Right renal pelvis (tissue), 4 donors: ENCODE data around the gene JPT1. TPM values are rescaled to one million over a fixed set of nuclear protein-coding genes. Genes with fewer than 3 reads are reported as not detected.
A peak's percentile ranks its signal among the peaks of the same experiment; 100 is the strongest.
"Not testable (repeated sequence)": the region's sequence is repeated elsewhere in the genome, so short reads cannot be mapped to it uniquely, and the experiment has no call there.

ENCODE experiments used
- DNase-seq, 4 donors: peaks; one replicate each; pipeline ENCODE4 v3.0.0-alpha.2; 2013; ENCODE audit warnings: low read depth in 4 of 4, low spot score in 3 of 4, missing footprints in 1 of 4
- polyA plus RNA-seq, 4 donors: library from polyadenylated mRNA; unstranded; fragments of 120-200 nt; gene quantifications; one replicate each; pipeline ENCODE4 v1.2.1, GENCODE V29; 2013; ENCODE audit not compliant: insufficient read length in 4 of 4

The JPT1 gene
- polyA plus RNA-seq, 4 donors, result 84.2 to 116 (median 88.5) TPM

DNA sequence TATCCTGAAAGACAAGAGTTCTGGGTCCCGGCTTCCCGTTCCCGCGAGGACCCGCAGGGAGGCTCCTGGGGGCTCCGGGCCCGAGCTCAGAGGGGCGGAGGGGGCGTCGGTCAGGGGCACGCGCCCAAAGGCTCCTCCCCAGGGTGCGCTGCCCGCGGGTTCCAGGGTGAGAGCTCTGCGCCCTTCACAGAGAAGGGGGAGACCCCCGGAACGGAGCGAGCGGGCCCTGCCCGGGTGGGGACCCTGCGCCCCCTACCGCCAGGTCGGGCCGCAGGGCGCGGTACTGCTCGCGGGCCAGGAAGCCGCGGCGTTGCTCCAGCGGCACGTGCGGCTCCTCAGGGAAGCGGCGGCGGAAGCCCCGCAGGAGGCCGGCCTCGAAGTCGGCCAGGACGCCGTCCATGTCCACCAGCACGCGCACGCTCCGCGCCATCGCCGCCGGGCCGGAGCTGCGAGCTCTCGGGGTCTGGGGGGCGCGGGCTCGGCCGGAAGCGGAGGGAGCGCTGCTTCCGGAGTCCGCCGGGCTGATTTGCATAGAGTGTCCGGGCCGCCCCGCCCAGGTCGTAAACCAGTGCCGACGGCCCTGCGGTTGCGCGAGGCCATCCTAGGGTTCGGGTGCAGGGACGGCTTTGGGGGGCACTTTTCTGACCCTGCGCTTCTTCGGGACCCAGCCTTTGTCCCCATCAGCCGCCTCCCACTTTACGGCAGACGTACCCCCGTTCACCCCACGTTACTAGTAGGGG is 22.9 kb downstream of the JPT1 start, which contains the start of gene NT5C:
Gene NT5C (minus strand): TSS at position 465 of the 740 bp plus-strand sequence. CDS start 35 bp downstream, at position 430.
- DNase-seq, result peak in 2 of 4 donors; percentile 71 to 75

DNA sequence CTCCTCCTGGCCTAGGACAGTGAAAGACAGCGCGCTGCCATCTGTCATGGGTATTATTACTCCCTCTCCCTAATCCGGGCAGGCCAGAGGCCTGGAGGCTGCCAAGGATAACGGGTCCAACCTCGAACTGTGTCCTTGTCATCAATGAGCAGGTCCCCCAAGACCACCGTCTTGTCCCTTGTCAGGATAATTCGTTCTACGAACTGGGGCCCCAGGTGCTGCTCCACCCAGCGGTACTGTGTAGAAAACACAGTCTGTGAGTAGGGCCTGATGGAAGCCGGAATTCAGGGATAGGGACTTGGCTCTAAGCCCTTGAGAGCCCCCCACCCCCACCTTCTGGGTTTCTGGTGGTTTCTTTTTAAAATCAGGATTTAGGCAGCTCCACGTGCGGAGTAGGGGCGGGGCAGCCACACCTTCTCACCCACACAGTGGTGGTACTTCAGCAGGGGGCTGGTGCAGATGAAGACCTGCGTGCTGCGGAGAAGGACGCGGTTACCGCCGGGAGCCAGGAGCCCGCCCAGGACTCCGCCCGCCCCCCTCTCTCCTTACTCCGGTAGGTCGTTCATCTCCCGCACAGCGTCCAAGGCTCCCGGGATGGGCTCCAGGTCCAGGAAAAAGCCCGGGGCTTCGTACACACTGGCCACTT is 23.6 kb downstream of the JPT1 start:
- peak in 1 of 4 donors; percentile 42 for DNase-seq

DNA sequence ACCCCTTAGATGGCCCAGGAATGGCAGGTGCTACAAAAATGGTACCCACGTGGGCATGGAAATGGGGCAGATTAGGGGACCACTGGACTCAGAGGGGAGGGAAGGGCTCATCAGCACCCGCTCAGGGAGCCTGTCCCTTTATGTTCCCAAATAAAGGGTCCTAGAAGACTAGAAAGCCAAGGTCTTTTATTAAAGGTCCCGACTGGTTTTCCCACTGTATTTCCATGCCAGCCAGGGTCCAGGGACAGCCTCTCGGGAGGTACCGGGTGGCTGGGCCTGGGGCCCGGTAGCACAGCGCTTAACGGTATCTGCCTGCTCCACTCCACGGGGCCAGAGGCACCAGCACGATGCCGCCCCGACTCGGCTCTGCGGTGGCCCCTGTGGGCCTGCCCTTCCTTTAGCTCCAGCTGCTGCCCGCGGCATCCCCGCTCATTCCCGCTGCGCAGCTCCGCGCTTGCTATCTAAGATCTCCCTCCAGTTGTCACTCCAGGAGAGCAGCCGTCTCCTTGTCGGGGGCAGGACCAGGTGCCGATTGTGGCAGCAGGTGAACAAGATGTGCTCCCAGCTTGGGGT is 24.2 kb downstream of the JPT1 start:
- DNase-seq, result no peak

- DNase-seq, result no peak
Measured at GRCh38 chr17:75129576-75129975, 24.7 kb downstream of the JPT1 start.

DNA sequence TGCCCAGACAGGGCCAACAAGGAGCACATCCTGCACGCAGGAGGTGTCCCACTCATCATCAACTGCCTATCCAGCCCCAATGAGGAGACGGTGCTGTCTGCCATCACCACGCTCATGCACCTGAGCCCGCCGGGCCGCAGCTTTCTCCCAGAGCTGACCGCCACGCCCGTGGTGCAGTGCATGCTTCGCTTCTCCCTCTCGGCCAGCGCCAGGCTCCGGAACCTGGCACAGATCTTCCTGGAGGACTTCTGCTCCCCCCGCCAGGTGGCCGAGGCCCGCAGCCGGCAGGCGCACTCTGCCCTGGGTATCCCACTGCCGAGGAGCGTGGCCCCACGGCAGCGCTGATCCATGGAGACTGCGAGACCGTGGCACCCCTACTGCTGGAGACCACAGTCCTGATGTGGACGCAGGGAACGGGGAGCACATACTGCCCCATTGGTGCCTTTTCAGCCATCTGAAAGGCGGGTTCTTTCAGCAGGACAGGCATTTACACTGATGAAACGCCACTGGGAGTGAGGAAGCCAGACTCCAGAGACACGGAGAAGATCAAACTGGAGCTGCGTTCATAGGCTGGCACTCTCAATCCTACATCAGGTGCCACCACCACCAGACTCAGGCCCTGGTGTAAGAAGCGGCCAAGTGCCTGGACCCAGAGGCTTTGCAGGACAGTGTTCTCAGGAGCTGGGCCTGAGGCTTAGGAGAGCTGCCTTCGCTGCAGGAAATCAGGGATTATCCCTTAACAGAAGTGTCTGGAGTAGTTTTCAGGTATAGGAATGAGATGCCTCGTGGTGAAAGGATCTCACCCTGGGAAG is 25.4 kb downstream of the JPT1 start:
- DNase-seq, result no peak

- DNase-seq, result not testable (repeated sequence)
Measured at GRCh38 chr17:75127936-75128335, 26.4 kb downstream of the JPT1 start.

DNA sequence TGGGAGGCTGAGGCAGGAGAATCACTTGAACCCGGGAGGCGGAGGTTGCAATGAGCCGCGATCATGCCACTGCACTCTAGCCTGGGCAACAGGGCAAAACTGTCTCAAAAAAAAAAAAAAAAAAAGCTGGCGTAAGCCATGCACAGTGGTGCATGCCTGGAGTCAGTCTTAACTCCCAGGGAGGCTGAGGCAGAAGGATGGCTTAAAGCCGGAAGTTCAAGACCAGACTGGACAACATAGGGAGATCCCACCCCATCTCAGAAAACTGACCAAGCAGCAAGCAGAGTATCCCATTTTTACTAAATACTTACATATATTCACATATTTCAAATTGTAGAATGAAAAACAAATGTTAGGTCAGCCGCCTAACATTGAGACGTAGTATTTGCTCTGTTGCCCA is 27.4 kb downstream of the JPT1 start:
- DNase-seq, result no peak

DNA sequence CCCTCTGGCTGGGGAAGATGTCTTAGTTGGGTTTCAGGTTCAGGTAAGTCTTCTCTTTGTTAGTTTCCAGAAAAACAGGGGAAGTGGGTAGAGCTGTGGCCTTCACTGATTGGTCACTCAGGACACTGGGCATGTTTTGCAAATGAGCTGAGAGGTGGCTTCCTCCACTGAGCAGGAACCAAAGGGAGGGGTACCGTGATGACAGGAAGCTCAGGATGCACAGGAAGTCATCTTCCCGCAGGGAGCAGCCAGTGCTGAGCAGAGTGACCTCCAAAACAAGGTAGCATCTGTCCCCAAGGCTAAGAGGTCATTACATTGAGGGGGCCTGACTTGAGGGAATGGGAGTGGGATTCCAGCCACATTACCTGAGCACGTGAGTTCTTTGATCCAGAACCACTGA is 28.3 kb downstream of the JPT1 start:
- DNase-seq, result no peak

DNA sequence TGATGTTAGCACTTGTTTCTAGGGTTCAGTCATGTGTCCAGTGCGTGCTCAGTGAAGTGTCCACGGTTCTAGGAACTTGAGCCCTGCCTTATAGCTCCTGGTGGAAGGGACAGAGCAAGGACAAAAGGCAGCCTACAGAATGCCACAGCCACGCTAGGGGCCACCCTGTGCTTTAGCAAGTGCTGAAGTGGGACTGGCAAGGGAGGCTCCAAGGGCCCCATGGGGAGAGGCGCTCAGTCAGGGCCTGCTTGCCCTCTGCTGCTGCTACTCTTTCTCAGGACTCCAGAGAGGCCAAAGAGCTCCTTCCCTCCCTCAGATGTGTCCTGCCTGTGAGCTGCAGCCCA is 29.5 kb downstream of the JPT1 start:
- DNase-seq, result no peak

DNA sequence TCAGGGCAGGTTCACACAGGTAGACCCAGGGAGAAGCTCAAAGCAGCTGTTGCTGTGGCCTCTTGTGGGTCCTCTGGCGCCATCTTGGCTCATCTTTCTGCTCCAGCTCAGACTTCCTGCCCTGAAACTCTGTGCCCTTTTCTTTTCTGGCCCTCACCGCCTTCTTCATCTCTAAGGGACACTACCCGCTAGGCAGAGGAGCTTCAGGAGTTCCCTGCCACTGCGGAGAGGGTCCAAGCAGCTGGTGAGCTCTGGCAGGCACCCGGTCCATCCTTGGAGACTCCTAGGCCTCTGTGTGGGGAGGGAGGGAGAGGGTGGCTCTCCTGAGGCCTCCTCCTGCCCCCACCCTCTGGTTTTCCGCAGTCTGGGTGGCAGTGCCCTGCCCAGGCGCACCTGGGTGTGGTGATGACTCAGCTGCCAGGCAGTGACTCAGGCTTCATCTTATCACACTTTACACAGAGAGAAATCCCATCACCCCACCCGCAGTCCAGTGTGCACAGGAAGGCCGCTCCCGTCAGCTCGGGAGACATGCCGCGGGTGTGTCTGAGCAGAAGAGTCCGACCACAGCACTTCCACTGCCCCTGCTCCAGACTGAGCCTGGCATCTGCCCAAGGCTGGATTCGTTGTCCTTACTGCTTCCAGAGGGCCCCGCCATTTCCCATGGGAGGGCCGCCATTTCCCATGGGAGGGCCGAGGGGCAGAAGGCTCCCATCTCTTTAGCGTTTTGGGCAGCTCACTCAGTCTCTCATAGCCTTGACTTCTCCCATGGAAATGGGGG is 30.1 kb downstream of the JPT1 start:
- no peak for DNase-seq

GRCh38 chr17:75118307-75118706 is 36.0 kb downstream of the JPT1 start:
- no peak for DNase-seq

DNA sequence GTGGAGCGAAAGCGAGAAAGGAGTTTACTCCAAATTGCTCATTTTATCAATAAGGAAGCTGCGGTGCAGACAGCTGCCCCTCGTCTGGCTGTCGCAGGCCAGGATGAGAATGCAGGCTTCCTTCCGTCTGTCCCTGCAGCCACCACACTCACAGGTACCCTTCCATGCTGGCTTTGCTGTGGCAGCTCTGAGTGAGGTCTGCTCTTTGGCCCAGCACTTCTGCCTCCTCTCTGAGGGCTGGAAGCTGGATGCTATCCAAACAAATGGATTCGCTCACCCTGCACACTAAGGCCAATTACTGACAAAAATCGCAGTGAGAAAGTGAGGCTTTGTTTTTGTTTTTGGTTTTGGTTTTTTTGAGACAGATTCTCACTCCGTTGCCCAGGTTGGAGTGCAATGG is 37.6 kb downstream of the JPT1 start:
- no peak for DNase-seq

DNA sequence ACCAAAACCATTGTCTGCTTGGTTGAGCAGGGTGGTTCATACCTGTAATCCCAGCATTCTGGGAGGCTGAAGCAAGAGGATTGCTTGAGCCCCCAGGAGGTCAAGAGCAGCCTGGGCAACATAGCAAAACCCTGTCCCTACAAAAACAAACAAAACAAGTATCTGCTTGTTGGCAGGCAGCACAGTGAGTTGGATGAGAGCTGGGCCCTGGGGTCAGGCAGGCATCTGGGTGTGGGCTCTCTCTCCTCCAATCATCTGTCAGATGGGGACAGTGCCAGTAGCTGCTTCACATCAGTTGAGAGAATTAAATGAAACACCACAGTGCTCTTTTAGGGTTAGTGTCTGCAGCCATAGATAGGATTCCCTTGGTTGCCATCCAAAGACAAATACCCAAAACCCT is 38.8 kb downstream of the JPT1 start:
- DNase-seq, result no peak

DNA sequence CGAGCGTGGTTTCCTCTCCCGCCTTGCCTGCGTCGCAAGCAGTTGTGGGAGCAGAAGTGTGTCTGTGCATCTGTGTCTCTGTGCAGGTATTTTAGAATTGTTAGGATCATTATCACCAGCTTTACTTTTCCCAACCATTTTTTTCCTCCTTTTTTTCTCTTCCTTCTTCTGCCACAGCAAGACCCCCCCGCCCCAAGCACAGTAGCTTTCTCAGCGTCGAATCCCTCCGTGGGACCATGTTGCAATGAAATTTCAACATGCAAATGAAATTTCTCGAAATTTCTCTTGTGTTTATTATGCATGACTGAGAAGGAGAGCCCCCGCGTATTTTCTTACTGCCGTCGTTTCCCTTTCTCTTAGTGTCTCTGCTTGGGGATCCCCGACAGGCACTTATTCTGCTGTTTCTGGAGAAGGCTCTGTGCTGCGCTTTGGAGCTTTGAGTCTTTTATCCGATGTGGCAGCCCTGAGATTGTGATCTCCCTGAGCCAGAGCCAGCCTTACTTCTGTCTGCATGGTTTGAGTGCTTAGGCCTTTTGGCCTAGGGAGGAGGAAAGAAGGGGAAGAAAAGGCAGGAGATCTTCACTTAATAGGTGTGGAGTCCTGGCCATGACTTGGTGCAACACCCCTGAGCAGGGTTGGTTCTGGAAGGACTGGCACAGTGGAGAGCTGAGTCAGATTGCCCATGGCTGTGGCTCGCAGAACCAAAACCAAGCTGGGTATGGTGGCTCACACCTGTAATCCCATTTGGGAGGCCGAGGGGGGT is 39.6 kb downstream of the JPT1 start:
- DNase-seq, result no peak

- peak; percentile 88 to 93 (median 91) for DNase-seq
Measured at GRCh38 chr17:75113798-75114551, 40.3 kb downstream of the JPT1 start.

DNA sequence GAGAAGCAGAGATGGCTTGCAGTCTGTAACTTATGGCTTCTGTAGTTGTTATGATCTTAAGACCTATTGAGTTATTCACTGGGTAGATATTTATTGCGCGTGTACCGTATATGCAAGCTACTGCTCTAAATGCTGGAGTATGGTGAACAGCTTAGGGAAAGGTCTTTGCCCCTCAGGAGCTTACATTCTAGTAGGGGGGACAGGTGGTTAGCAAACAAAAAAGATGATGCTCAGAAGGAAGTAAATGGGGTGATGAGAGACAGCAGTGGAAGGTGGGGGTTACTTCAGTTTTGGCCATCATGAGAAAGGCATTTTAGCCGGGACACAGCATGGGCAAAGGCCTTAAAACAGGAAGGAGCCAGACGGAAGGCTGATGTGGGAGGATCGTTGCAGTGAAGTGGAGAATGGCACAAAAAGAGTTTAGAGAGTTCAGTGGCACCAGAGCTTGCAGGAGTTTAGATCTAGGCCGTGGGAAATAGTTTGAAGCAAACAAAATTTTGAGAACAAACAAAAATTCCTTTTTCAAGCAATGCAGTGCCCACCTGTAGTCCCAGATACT is 42.5 kb downstream of the JPT1 start:
- DNase-seq, result no peak

DNA sequence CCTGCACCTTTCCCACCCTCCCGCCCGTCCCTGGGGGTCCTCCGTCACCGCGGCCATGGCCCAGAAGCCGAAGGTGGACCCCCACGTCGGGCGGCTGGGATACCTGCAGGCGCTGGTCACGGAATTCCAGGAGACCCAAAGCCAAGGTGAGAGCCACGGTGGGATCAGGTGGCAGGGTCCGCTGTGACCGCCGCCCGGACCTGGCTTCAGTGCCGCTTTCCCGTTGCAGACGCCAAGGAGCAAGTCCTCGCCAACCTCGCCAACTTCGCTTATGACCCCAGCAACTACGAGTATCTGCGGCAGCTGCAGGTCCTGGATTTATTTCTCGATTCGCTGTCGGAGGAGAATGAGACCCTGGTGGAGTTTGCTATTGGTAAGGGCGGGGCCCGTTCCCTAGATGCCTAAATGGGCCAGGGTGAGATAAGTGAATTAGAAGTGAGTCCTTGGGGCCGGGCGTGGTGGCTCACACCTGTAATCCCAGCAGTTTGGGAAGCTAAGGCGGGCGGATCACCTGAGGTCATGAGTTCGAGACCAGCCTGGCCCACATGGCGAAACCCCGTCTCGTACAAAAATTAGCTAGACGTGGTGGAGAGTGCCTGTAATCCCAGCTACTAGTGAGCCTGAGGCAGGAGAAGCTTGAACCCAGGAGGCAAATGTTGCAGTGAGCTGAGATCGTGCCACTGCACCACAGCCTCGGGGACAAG is 43.9 kb downstream of the JPT1 start:
- no peak for DNase-seq
